GM20431 (cell line): ENCODE results near the gene UBE2QL1.

Experiments
- in situ Hi-C: fragments of 300-500 bp; cut with MseI, MboI; formaldehyde crosslinking; loops from one replicate; pipeline ENCODE4 v1.15.0; 2020; ENCODE audit warnings: low sequenced_read_pairs; ENCODE audit not compliant: unreplicated experiment

Gene UBE2QL1

DNA sequence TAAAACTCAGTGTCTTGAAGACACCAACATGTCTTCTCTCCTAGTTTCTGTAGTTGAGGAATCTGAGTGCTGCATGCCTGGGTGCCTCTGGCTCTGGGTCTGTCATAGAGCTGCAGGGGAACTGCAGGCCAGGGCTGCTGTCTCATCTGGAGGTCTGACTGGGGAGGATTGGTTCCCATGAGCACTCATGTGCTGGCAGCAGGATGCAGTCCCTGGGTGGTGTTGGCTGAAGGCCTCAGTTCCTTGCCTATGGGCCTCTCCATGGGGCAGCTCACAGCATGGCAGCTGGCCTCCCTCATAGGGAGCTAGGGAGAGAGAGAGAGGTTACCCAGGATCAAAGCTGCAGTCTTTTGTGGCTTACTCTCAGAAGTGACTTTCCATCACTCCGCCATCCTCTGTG is 22.6 kb downstream of the UBE2QL1 start:
- in situ Hi-C loops: no loop called here

- in situ Hi-C loops: no loop called here
These were observed 24.1 kb downstream of the UBE2QL1 start for GRCh38 chr5:6472792-6473191.

DNA sequence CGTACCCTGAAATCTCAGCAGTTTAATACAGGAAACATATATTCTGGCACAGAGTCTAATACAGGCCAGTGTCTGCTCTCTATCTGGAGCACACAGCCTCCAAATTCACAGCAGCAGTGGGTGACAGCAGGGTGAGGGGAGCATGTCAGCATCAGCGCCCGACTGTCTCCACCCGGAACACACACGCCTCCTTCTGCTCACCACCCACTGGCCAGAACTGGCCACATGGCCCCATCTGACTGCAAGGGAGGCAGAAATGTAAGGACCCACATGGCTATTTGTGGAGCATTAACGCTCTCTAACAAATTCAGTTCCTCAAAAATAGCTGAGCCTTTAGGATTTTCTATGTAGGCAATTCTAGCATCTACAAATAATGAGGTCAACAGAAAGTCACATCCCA is 24.6 kb downstream of the UBE2QL1 start:
- in situ Hi-C loops: no loop called here

GRCh38 chr5:6475626-6476312 is 27.1 kb downstream of the UBE2QL1 start:
- in situ Hi-C loops: no loop called here

DNA sequence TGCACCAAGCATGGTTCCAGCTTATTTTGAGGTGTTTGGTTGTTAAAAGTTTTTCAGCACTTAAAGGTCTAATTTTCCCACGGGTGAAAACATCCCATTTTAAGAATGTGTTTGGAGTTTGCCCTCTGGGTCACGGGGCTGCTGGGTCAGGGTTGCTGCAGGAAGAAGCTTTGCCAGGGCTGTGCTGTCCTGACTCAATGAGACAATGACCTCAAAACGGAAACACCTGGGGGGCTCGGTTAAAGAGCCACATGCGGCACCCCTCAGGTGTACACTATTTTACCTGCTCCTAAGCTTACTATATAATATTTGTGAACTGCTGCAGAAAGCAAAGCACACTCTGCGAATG is 27.6 kb downstream of the UBE2QL1 start:
- in situ Hi-C loops: no loop called here

DNA sequence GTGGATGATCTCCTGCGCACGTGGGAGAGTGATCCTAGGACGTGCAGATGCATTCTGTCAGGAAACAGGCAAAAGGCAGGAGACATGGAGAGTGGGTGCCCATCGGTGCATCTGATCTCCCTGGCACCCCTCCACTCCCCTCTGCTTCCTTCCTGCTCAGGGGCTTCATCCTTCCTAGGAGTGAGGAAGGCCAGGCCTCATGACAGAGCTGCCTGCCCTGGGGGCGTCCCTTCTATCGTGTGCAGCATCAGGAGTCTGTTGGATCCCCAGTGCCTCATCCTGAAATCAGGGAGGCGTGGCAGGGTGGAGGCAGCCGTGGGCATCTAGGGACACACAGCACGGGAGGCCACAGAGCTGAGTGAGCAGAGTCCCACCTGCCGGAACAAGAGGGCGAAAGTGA is 30.1 kb downstream of the UBE2QL1 start:
- in situ Hi-C loops: no loop called here

- in situ Hi-C loops: no loop called here
These were observed 31.7 kb downstream of the UBE2QL1 start for GRCh38 chr5:6480133-6481051.

DNA sequence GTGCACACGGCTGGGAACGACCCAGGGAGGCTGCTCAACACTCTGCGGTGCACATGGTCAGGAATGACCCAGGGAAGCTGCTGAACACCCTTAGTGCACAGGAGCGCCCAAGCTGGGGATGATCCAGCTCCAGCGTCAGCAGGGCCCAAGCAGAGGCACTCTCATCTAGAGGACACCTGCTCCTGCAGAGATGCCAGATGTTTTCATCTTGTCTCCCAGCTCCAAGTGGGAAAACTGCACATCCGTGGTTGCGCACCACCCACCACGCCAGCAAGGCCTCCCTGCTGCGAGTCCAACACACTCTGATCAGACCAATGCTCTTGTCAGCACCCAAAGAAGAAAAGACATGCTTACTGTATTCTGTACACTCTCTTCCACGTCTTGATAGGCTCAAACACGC is 34.1 kb downstream of the UBE2QL1 start:
- in situ Hi-C loops: no loop called here

- in situ Hi-C loops: no loop called here
These were observed 35.3 kb downstream of the UBE2QL1 start for GRCh38 chr5:6483880-6484382.

- in situ Hi-C loops: no loop called here
These were observed 35.8 kb downstream of the UBE2QL1 start for GRCh38 chr5:6484446-6484845.

DNA sequence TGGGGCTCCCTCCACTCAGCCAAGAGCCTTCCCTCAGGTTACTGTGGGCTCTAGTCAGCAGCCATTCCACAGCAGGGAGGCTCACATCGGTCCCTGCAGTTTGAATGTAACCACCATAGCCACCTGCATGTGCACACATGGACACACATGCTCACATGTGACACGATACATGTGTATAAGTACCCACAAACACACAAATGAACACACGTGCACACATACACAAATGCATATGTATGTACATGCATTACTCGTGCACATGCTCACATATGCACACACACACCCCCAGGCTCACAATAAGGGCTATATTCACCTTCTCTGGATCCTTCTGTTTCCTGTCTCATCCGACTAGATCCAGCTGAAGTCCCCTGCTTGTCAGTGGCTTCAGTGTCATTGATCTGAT is 36.2 kb downstream of the UBE2QL1 start:
- in situ Hi-C loops: no loop called here

- in situ Hi-C loops: no loop called here
These were observed 36.8 kb downstream of the UBE2QL1 start for GRCh38 chr5:6485441-6485840.

- in situ Hi-C loops: no loop called here
These were observed 37.4 kb downstream of the UBE2QL1 start for GRCh38 chr5:6486074-6486473.

GRCh38 chr5:6487081-6487480 is 38.4 kb downstream of the UBE2QL1 start:
- in situ Hi-C loops: no loop called here

DNA sequence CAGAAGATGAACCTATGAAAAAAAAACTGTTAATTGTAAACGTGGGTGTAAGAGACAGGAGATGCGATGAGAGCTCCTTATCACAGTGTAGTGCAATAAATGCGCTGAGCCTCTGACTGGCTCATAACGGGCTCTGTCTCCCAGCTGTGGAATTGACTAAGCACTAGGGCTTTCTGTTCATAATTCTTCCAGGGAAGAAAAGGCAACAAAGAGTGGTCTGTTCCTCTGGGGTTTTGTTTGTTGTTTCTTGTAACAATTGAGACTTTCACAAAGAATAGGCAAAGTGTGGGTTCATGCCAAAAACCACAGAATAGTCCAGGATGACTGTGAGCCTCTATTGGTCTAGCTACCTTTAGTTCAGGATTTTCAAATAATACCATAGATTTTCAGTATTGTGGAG is 39.4 kb downstream of the UBE2QL1 start:
- in situ Hi-C loops: no loop called here

- in situ Hi-C loops: no loop called here
These were observed 41.1 kb downstream of the UBE2QL1 start for GRCh38 chr5:6489643-6490185.

DNA sequence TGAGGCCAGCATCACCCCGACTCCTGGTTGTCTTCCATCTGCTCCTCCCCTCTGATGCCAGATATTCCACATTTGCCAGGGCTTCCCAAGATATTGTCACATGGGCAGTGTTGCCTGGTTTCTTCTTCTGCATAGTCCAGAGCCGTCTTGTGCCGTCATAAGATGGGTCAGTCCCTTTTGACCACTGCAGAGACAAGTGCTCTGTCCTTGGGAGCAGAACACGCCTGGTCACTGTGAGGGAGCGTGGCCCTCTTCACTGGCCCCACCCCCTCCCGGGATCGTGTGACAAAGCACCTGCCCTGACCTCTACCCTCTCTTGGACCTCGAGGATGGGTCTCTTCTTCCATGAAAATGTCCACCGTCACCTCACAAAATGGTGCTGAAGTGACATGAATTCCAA is 41.6 kb downstream of the UBE2QL1 start:
- in situ Hi-C loops: no loop called here

DNA sequence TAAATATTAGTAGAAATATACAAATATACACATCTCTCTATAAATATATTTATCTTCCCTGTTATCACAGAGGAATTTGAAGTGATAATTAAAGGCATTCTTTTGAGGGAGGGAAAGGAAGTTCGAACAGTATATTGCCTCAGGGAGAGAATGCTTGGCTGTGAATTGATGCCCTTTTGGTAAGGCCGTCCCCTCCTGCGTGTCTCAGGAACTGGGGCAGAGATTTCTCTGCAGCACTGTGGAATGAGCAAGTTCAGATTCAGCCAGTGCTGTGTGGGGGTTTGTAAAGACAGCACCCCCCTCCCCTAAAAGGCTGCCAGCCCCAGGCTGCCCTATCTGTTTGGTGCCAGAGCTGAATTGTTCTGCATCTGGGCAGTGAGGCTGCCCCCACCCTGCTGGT is 42.0 kb downstream of the UBE2QL1 start:
- in situ Hi-C loops: no loop called here

DNA sequence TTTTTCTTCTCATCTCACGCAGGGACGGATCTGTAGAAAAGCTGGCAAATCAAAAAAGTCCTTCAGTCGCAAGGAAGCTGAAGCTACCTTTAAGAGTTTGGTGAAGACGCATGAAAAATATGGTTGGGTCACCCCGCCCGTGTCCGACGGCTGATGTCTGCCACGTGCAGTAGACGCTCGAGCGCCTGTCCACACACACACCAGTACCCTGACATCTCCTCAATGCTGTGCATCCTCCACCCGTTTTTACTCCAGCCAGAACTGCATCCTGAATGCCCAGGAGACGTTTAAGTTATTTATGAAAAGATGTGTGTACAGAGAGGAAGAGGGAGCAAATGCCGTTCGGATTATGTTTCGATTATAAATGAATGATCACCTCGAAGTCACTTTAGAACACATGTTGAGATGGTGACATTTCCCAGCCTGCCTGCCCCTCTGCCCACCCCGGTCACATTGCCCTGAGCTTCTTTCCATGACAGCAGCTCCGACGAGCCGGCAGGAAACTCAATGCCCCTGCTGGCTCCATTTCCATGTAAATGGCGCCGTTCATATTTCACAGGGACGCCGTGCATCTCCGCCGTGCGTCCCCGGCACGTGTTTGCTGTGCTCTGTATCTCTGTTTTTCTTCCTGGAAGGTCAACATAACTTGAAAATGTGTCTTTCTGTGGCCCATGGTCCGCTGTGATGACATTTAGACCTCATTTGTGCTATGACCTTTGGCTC is 42.7 kb downstream of the UBE2QL1 start:
- in situ Hi-C loops: no loop called here

DNA sequence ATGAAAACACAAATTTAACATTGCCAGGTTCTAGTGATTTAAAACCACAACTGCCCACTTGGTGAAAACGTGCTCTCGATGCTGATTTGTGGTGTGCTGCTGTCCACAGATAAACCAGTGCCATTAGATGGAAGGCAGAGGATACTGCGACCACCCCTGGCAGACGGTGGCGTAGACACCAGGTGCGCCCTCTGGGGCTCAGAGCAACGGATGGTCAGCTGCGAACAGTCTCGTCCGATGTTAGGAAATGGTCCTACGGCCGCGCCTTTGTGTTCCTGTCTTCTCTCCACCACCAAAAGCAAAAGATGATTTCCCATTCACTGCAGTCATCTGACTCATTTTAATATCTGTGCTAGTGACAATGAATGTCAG is 43.2 kb downstream of the UBE2QL1 start:
- in situ Hi-C loops: no loop called here

DNA sequence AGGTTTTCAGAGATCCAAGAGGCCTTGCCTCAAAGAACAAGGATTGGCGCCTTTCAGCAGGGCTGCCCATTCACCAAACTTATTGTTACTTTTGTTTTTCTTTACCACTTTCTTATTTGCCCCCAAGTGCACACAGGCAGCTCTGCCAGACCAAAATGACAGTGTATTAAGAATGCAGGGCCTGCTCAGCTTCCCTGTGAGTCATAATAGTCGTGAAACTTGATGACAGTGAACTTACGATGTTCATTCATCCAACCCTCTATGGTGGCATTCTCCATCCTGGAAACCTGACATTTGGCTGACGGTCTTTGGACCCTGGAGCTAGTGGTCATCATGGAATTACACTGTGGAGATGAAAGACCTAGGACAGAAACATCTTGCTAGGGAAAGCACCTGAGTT is 44.3 kb downstream of the UBE2QL1 start:
- in situ Hi-C loops: no loop called here
